Measurements from ENCODE around the gene RDM1.

GRCh38 chr17:35893751-35894150 lies 36.8 kb downstream of the RDM1 start:
- TF ChIP-seq CTCF (IDR thresholded peaks at IDR 0.05) (no peak), POLR2AphosphoS5 (IDR thresholded peaks at IDR 0.05) (no peak), POLR2A (IDR thresholded peaks at IDR 0.05) (no peak)
